ENCODE measurements around the gene PLAC8L1.

PLAC8L1 gene

DNA sequence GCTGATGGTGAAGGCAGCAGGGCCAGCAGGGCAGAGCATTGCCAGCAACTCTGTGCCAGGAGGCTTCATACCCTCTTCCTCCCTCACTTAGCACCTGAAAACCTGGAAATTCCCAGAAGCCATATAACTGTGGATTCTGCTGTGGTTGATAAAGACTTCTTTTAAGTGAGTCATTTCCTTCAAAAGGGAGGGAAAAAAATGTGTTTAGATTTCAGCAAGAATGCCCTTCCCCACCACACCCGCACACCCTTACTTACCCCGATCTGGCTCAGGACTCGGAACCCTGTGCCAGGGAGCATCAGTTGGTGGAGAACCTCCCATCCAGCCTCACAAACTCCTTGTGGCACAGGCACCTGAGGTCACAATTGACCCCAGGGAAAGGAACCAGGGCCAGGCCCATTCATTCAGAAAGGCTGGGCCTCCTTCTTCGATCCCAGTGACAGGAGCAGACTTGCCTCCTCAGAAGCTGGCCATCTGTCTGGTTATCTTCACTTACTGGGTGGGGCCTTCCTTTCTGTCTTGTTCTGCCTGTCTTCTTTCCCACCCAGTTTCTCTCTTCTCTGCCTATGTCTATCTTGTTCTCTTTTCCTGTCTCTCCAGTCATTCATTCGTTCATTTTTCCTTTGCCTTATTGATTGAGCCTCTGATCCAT is 62.6 kb downstream of the PLAC8L1 start:
- DNase-seq: no peak

DNA sequence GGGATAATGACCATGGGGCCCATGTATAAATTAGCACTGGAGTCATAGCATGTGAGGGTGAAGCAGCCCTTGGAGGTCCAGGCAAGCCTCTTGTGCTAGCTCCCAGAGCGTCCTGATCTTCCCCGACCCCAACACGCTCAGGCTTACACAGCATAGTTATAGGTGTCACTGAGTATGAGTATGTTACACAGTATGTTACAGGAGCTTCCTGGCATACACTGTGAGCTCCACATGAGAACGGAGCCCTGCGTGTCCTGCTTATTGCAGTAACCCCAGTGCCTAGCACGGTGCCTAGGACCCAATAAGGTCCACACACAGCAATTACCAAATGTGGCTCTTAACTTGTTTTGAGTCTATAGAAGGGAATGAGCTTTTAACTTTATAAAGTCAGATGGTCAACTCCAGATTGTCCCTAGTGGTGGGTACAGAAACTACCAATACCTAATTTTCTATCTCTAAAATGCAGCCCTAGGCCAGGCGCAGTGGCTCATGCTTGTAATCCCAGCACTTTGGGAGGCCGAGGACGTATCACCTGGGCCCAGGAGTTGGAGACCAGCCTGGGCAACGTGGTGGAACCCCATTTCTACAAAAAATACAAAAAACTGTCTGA is 64.1 kb downstream of the PLAC8L1 start:
- no peak for DNase-seq

DNA sequence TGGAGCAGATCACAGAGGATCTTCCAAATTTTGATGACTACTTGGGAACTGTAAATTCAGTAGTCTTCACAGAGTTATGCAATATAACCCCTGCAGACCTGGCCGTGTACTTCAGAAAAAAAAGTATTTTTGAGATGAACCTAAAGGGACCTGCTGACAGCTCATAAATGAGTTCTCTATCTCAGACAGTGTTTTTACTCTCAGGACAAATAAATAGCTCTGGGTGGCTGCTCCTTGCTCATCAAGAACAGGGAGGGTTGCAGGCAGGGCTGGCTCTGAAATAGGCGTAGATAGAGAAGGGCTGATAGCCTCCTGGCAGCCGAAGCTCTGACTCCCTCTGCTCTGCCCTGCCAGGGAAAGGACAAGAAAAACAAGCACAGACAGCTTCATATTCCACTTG is 64.8 kb downstream of the PLAC8L1 start:
- DNase-seq: no peak

DNA sequence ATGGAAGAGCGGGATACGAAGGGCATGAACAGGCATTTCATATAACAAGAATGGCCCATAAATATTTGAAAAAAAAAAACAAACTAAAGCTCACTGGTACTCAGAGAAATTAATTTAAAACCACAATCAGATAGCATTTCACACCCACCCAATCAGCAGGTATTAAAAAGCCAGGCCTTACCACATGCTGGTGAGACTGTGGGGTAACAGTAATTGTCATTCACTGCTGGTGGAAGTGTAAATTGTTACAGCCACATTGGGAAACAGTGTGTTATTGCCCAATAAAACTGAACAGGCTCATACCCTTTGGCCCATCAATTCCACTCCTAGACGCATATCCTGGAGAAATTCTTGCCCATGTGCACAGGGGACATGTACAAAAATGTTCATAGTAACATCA is 66.0 kb downstream of the PLAC8L1 start:
- DNase-seq: no peak

DNA sequence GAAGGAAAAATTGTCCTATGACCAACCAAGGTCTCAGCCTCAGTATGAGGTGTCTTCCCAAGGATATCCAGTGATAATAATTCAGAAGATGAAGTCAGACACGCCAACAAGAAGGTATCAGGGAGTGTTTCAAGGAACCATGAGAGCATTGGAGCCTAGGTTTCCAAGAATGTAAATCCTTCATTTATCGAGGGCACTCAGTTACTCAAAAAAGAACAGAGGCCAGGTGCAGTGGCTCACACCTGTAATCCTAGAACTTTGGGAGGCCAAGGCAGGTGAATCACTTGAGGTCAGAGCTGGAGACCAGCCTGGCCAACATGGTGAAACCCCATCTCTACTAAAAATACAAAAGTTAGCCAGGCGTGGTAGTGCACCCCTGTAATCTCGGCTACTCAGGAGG is 70.8 kb downstream of the PLAC8L1 start:
- no peak for DNase-seq
